GM19438 (cell line): ENCODE measurements around the gene ZFYVE27.

Experiments
- ATAC-seq: cut with Tn5 transposase; IDR thresholded peaks from one replicate; pipeline ENCODE4 v1.9.1; 2021; ENCODE audit warnings: low read depth; ENCODE audit not compliant: unreplicated experiment

The ZFYVE27 gene

GRCh38 chr10:97785731-97786130 lies 48.8 kb downstream of the ZFYVE27 start:
- ATAC-seq, result no peak

DNA sequence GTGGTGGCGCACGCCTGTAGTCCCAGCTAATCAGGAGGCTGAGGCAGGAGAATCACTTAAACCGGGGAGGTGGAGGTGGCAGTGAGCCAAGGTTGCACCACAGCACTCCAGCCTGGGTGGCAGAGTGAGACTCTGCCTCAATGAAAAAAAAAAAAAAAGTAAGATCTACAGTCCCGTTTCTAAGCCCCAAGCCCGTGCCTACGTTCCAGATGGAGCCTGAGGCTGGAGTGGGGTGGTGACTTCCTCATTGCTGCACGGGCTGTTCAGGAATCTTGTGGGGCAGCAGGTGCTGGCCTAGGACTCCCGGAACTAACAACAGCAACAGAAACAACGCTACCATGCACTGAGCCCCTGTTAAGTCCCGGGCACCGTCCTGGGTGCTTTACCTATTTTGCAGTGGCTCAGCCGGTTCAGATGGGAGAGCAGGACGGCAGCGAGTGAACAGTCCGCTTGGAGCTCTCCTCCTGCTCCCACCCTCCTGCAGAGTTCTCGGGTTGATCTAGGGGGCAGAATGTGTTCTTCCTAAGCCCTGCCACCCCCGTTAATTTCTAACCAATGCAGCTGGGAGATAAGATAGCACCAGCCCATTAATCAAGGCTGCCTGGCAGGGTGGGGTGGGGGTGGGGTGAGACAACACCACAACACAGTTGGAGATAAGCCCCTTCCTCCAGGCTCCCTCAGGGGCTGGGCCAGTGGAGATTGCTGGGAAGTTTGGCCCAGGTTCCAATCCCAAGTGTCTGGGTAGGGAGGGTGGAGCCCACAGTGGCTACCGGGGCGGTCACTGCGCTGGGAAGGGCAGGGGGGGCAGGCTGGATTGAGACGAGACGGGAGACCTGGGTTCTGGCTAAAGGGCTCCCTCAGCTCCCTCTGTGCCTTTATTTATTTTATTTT lies 51.9 kb downstream of the ZFYVE27 start:
- no peak for ATAC-seq

- no peak for ATAC-seq
Observed at GRCh38 chr10:97789770-97790397, 53.0 kb downstream of the ZFYVE27 start.

DNA sequence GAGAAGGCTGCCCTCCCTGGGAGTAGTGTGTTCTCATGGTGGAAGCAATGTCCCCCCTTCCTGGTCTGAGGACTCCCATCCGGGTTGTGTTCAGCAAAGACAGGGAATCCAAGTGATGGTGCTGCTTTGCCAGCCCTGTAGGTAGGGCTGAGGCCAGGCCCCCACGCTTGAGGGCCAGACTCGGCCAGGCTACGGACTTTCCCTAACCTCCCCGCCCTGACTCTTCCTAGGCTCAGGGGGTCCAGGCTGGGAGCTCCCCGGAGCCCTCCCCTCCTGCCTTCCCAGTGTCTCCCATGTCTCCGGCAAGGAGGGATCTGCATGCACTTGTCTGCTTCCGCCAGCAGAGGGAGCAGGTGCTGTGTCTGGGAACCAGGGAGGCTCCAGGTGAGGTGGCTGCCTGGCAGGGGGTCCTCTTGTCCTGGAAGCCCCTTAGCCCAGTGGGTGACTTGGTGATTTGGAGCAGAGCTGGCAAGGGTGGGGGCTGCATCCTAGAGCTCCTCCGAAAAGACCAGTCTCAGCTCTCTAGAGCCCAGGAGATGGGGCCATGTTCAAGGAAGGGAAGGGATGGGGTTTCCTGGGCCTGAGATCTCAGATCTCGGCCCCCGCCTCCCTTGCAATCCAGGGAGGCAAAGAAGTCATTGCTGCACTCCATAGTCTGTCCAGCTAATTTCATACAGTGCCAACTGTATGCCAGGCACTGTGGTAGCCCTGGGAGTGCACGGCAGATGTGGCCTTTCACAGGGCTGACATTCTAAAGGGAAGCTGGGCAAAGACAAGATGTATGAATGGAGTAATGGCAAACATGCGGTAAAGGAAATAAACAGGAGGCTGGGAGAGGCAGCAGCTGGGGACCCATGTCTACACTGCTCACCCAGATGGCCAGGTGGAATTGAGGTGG lies 55.1 kb downstream of the ZFYVE27 start:
- no peak for ATAC-seq

GRCh38 chr10:97795886-97796285 lies 59.0 kb downstream of the ZFYVE27 start:
- no peak for ATAC-seq

GRCh38 chr10:97796651-97797050 lies 59.7 kb downstream of the ZFYVE27 start:
- no peak for ATAC-seq

DNA sequence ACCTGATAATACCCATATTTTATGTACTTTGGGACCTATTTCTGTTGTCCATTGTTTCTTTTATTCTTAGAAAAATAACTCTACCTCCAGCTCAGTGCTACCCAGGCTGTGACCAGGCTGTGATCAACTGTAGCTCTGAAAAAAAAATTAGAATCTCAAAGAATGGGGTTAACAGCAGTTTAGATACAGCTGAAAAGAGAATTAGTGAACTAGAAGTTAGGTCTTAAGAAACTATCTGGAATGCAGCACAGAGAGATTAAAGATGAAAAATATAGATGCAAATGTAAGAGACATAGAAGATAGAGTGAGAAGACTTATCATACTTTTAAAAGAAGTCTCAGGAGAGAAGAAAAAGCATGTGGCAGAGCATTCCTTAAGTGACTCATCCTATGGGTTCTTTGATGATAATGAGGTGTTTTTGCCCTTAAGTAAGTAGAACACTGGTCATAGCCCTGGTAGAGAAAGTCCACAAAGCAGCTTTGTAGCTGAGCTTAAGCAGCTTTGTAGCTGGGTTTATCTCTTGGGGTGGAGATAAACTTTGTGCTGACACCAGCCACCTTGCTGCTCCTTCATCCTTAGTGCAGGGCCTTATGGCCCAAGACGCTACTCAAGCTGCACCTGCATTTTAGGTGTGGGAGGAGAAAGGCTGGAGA lies 62.2 kb downstream of the ZFYVE27 start:
- ATAC-seq, result no peak

- no peak for ATAC-seq
Observed at GRCh38 chr10:97800474-97800873, 63.5 kb downstream of the ZFYVE27 start.

GRCh38 chr10:97801422-97801821 lies 64.5 kb downstream of the ZFYVE27 start:
- no peak for ATAC-seq

- ATAC-seq, result no peak
Observed at GRCh38 chr10:97805096-97805884, 68.4 kb downstream of the ZFYVE27 start.

GRCh38 chr10:97805949-97806348 lies 69.0 kb downstream of the ZFYVE27 start:
- no peak for ATAC-seq

DNA sequence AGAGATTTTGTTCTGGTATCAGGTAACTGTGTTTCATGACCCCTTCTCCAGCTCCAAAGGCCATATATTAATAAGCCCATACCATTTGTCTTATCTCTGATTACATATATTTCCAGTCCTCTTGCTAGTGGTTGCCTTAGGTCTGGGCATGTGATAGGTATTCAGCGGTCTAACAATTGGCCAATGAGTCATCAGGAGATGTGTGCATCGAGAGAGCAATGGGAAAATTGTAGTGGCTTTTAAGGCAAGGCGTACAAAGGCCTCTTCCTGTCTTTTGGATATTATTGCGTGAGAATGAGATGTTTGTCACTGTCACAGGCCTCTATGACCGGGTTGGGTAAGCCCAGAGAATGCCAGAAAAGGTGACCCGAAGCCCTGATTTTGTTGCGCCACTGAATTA lies 73.5 kb downstream of the ZFYVE27 start:
- ATAC-seq, result no peak
